ENCODE measurements around the gene CFAP161.

CFAP161 gene

DNA sequence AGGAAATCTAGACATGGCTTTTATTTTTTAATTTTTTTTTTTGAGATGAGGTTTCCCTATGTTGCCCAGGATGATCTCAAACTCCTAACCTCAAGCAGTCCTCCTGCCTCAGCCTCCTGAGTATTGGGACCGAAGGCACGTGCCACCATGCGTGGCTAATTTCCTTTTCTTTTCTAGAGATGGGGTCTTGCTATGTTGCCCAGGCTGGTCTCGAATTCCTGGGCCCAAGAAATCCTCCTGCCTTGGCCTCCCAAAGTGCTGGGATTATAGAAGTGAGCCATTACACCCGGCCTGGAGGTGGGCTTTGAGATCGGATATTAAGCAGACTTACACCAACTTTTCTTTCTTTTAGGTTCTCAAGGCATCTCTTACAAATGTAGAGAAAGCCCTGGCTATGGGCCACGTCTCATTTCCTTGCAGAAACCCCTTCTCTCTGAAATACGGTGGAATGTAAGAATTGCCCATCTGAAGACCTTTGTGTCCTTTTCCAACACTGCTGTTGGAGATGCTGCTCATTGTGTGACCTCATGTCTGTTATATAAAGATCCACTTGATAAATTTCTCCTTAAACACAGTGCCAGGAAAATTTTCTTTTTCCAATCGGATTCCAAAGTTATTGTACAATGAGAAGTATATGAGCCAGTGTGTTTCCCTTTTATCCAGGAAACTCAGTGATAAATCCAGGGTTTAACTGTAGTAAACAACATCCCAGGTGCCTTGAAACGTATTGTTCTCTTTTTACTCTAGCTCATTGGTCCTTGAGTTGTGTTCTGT, 36.8 kb upstream of the CFAP161 start:
- no peak for TF ChIP-seq CTCF (IDR thresholded peaks at IDR 0.05; ENCODE audit: low read depth, low read length, missing control alignments)
- no peak for DNase-seq (ENCODE audit: extremely low read depth, low read depth)

DNA sequence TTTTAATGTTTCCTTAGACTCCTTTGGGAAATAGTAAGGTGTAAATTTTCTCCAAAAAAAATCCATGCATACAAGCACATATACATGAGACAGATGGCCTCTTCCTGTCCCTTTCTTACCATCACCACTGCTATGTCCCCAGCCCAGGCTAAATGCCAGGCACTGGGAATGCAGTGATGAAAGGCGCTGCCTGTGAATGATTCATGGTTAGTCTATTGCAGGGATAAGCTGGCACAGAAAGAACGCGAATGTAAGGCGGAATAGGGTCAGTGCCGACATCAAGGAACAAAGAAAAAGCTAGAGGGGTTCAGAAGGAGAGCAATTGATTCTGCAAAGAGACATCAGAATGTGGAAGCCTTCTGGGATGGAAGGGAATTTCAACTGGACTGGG, 36.2 kb upstream of the CFAP161 start:
- H3K4me3 ChIP-seq (replicated peaks; ENCODE audit: low read depth, low read length) = no peak overlapping the region
- no peak for DNase-seq (ENCODE audit: extremely low read depth, low read depth)
- no peak for TF ChIP-seq CTCF (IDR thresholded peaks at IDR 0.05; ENCODE audit: low read depth, low read length, missing control alignments)

More for the DNA sequence above, 36.8 kb upstream of the CFAP161 start:
- H3K4me3 ChIP-seq (replicated peaks; ENCODE audit: low read depth, low read length) = no peak overlapping the region

- DNase-seq (ENCODE audit: extremely low read depth, low read depth) = no peak
- no peak overlapping the region for H3K4me3 ChIP-seq (replicated peaks; ENCODE audit: low read depth, low read length)
- no peak for TF ChIP-seq CTCF (IDR thresholded peaks at IDR 0.05; ENCODE audit: low read depth, low read length, missing control alignments)
Observed at GRCh38 chr15:81098349-81098748, 35.7 kb upstream of the CFAP161 start.

DNA sequence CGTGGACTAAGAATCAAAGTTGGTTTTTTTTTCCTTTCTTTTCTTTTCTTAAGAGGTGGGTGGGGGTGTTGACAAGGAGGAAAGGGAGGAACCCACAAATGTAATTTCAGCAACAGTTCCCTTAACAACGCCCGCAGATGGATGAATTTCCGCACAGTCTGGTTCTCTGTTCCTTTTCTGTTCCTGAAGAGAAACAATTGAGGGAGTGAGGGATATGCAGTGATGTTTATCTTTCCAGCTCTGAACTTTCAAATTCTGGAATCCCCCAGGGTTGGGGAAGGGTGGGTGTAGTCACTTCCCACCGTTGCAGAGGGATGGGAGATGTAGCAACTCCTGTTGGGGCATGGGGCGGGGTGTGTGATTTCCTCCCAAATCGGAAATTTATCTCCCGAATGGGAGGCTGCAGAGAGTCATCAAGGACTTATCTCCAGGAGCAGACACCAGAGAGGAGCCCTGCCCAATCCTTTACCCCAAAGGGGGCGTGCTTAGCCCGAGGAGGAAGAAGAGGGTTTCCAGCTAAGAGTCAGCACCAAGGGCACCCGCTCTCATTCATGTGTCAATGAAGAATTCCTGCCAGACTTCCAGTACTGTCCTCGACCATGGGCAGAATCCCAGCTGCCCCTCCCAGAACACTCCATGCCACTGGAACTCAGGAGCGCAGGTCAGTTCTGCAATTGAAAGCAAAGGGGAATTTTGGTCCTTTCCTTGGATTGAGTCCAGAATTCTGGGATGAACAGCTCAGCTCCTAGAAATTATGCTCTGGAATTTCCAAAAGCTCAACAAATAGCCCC, 35.0 kb upstream of the CFAP161 start:
- no peak for DNase-seq (ENCODE audit: extremely low read depth, low read depth)
- no peak for TF ChIP-seq CTCF (IDR thresholded peaks at IDR 0.05; ENCODE audit: low read depth, low read length, missing control alignments)
- no peak overlapping the region for H3K4me3 ChIP-seq (replicated peaks; ENCODE audit: low read depth, low read length)

- no peak for TF ChIP-seq CTCF (IDR thresholded peaks at IDR 0.05; ENCODE audit: low read depth, low read length, missing control alignments)
- no peak for DNase-seq (ENCODE audit: extremely low read depth, low read depth)
- no peak overlapping the region for H3K4me3 ChIP-seq (replicated peaks; ENCODE audit: low read depth, low read length)
Observed at GRCh38 chr15:81101894-81102815, 31.9 kb upstream of the CFAP161 start.

- DNase-seq (ENCODE audit: extremely low read depth, low read depth) = no peak
- TF ChIP-seq CTCF (IDR thresholded peaks at IDR 0.05; ENCODE audit: low read depth, low read length, missing control alignments) = no peak
- H3K4me3 ChIP-seq (replicated peaks; ENCODE audit: low read depth, low read length) = no peak overlapping the region
Observed at GRCh38 chr15:81103857-81104256, 30.2 kb upstream of the CFAP161 start.
